K562 (cell line): Measurements from ENCODE around the gene KAZN. TPM values are rescaled to one million over a fixed set of nuclear protein-coding genes. Genes with fewer than 3 reads are reported as not detected.

ENCODE experiments used
- DPF2 ChIP-seq: fragments of 450-650 bp; IDR thresholded peaks from 2 replicates; pipeline ENCODE4 v1.6.1; 2016
- FOXK2 ChIP-seq, 2 experiments: fragments of 450-650 bp; IDR thresholded peaks in 1 of 2; conservative IDR thresholded peaks in 1 of 2; 2 replicates each; pipeline ENCODE4 v1.6.1; 2016; ENCODE audit warnings: low read depth in 2 of 2, mild to moderate bottlenecking in 1 of 2
- GABPB2 ChIP-seq: fragments of 250-450 bp; sonication (Bioruptor Pico); conservative IDR thresholded peaks from 2 replicates; pipeline ENCODE4 v1.5.1; 2021; ENCODE audit warnings: mild to moderate bottlenecking
- MBD2 ChIP-seq: sonication (generic); IDR thresholded peaks from 2 replicates; pipeline ENCODE4 v1.6.1; 2016; ENCODE audit warnings: low read depth, borderline replicate concordance
- POLR3A ChIP-seq: IDR thresholded peaks from 2 replicates; pipeline ENCODE4 v1.6.1; 2011; ENCODE audit warnings: borderline replicate concordance, mild to moderate bottlenecking, moderate library complexity; ENCODE audit not compliant: insufficient read length, insufficient read depth; ENCODE audit errors: extremely low read depth
- PRPF4 ChIP-seq: fragments of 200-400 bp; formaldehyde crosslinking; IDR thresholded peaks from one replicate; pipeline ENCODE4 v1.6.1; 2017; ENCODE audit warnings: low read length, low read depth, mild to moderate bottlenecking; ENCODE audit not compliant: insufficient read depth, poor library complexity, severe bottlenecking
- SRSF9 ChIP-seq: fragments of 200-400 bp; formaldehyde crosslinking; IDR thresholded peaks from 2 replicates; pipeline ENCODE4 v1.6.1; 2017; ENCODE audit warnings: low read depth, low read length, borderline replicate concordance
- ZNF3 ChIP-seq: fragments of 250-450 bp; sonication (Bioruptor Pico); IDR thresholded peaks from 2 replicates; pipeline ENCODE4 v1.5.0; 2021; ENCODE audit warnings: mild to moderate bottlenecking, moderate library complexity
- ZNF41 ChIP-seq: fragments of 250-450 bp; sonication (Bioruptor Pico); conservative IDR thresholded peaks from 2 replicates; pipeline ENCODE4 v1.4.0; 2020; ENCODE audit warnings: mild to moderate bottlenecking
- ZNF57 ChIP-seq: fragments of 450-650 bp; formaldehyde crosslinking; IDR thresholded peaks from 2 replicates; pipeline ENCODE4 v1.4.0; 2020; ENCODE audit warnings: mild to moderate bottlenecking, moderate library complexity
- ZNF668 ChIP-seq: fragments of 250-450 bp; sonication (Bioruptor Pico); IDR thresholded peaks from 2 replicates; pipeline ENCODE4 v1.8.0; 2022; ENCODE audit warnings: mild to moderate bottlenecking, inconsistent platforms
- ZNF696 ChIP-seq: fragments of 250-450 bp; sonication (Bioruptor Pico); conservative IDR thresholded peaks from 2 replicates; pipeline ENCODE4 v1.4.0; 2020; ENCODE audit warnings: mild to moderate bottlenecking, moderate library complexity
- ZSCAN29 ChIP-seq: fragments of 450-650 bp; IDR thresholded peaks from 2 replicates; pipeline ENCODE4 v1.6.1; 2017
- polyA plus RNA-seq, 8 experiments: library from polyadenylated mRNA; depleted of rRNA in 4 of 8; stranded (reverse) in 5 of 8; unstranded in 3 of 8; fragments of >200 nt; fragmentation: Nextera tagmentation in 2 of 8; fragmentation: Illumina TruSeq in 1 of 8; extraction: Ambion mirVana in 2 of 8; extraction: Trizol in 1 of 8; gene quantifications; 2 replicates each; pipeline versions ENCODE4 v1.2.1 to v1.2.3, GENCODE V29; 2011 to 2014; ENCODE audit warnings: inconsistent platforms in 1 of 8, missing spikeins in 1 of 8
- total RNA-seq, 7 experiments: library from RNA; depleted of rRNA in 6 of 7; stranded (reverse); fragments of >200 nt in 6 of 7; fragmentation: Illumina TruSeq in 2 of 7; extraction: Trizol in 2 of 7; gene quantifications; 2 replicates each; pipeline versions ENCODE4 v1.2.1 to v1.2.3, GENCODE V29; 2011 to 2021; ENCODE audit warnings: low replicate concordance in 1 of 7
- TF ChIP-seq, protein P1 (sequence below): fragments of 450-650 bp; IDR thresholded peaks from 2 replicates; pipeline ENCODE4 v1.6.1; 2016; ENCODE audit warnings: low read depth
- TF ChIP-seq, protein P2 (sequence below): fragments of 250-450 bp; sonication (Bioruptor Pico); IDR thresholded peaks from 2 replicates; pipeline ENCODE4 v1.4.0; 2020
- TF ChIP-seq, protein P3 (sequence below): fragments of 250-450 bp; sonication (Bioruptor Pico); IDR thresholded peaks from 2 replicates; pipeline ENCODE4 v1.8.0; 2021; ENCODE audit warnings: moderate library complexity, mild to moderate bottlenecking, inconsistent platforms

The KAZN gene
- total and polyA plus RNA-seq, 9 of the 15 experiments (the other 6 are each of a cell fraction or from before 2014, with no cell fraction given), result 2.1 to 21.6 (median 5.4) TPM

DNA sequence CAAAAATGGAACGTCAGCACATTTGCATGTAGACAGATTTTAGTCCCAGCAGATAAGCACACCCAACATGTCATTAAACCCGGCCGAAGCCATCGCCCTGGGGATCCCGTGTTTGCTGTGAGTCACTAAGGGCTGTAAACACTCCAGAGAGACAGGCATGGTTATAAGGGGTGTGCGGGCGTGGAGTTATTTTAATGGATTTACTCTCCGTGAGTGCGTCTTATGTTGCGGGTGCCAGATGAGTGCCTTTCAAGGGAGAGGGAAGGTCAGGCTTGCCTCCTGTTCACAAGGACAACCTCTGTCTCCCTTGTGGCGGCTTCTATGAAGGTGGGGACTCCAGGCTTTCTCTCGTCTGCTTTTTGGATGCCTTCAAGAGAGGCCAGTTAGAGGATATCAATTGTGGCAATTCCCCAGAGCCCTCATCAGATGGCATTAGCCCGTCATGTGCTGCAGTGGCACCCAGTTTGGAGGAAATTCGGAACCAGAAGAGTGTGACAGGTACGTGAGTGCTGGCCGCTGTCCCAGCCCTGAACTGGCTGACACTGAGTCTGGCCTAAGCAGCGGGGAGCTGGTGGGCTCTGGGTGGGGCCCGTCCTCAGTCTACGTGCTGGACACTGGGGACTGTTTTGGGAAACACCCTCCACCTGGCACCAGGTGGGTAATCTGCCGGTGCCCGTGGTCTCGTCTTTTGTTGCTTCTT lies 331.2 kb downstream of the KAZN start (continued):
- TF ChIP-seq, protein P1, sequence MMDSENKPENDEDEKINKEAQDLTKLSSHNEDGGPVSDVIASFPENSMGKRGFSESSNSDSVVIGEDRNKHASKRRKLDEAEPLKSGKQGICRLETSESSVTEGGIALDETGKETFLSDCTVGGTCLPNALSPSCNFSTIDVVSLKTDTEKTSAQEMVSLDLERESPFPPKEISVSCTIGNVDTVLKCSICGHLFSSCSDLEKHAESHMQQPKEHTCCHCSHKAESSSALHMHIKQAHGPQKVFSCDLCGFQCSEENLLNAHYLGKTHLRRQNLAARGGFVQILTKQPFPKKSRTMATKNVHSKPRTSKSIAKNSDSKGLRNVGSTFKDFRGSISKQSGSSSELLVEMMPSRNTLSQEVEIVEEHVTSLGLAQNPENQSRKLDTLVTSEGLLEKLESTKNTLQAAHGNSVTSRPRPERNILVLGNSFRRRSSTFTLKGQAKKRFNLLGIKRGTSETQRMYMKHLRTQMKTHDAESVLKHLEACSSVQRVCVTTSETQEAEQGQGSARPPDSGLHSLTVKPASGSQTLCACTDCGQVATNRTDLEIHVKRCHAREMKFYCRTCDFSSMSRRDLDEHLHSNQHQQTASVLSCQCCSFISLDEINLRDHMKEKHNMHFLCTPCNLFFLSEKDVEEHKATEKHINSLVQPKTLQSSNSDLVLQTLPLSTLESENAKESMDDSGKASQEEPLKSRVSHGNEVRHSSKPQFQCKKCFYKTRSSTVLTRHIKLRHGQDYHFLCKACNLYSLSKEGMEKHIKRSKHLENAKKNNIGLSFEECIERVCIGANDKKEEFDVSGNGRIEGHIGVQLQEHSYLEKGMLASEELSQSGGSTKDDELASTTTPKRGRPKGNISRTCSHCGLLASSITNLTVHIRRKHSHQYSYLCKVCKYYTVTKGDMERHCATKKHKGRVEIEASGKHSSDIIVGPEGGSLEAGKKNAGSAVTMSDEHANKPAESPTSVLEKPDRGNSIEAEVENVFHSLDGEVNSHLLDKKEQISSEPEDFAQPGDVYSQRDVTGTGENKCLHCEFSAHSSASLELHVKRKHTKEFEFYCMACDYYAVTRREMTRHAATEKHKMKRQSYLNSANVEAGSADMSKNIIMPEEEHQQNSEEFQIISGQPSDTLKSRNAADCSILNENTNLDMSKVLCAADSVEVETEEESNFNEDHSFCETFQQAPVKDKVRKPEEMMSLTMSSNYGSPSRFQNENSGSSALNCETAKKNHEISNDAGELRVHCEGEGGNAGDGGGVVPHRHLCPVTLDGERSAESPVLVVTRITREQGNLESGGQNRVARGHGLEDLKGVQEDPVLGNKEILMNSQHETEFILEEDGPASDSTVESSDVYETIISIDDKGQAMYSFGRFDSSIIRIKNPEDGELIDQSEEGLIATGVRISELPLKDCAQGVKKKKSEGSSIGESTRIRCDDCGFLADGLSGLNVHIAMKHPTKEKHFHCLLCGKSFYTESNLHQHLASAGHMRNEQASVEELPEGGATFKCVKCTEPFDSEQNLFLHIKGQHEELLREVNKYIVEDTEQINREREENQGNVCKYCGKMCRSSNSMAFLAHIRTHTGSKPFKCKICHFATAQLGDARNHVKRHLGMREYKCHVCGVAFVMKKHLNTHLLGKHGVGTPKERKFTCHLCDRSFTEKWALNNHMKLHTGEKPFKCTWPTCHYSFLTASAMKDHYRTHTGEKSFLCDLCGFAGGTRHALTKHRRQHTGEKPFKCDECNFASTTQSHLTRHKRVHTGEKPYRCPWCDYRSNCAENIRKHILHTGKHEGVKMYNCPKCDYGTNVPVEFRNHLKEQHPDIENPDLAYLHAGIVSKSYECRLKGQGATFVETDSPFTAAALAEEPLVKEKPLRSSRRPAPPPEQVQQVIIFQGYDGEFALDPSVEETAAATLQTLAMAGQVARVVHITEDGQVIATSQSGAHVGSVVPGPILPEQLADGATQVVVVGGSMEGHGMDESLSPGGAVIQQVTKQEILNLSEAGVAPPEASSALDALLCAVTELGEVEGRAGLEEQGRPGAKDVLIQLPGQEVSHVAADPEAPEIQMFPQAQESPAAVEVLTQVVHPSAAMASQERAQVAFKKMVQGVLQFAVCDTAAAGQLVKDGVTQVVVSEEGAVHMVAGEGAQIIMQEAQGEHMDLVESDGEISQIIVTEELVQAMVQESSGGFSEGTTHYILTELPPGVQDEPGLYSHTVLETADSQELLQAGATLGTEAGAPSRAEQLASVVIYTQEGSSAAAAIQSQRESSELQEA, result no peak
- TF ChIP-seq GABPB2 (CRISPR knock-in tag), result no peak
- no peak for TF ChIP-seq ZNF3 (CRISPR knock-in tag)
- TF ChIP-seq, protein P2, sequence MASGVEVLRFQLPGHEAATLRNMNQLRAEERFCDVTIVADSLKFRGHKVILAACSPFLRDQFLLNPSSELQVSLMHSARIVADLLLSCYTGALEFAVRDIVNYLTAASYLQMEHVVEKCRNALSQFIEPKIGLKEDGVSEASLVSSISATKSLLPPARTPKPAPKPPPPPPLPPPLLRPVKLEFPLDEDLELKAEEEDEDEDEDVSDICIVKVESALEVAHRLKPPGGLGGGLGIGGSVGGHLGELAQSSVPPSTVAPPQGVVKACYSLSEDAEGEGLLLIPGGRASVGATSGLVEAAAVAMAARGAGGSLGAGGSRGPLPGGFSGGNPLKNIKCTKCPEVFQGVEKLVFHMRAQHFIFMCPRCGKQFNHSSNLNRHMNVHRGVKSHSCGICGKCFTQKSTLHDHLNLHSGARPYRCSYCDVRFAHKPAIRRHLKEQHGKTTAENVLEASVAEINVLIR (CRISPR knock-in tag), result no peak
- no peak for TF ChIP-seq MBD2
- no peak for TF ChIP-seq PRPF4
- no peak for TF ChIP-seq SRSF9
- TF ChIP-seq DPF2, result peak; percentile 88
- no peak for TF ChIP-seq ZNF668 (CRISPR knock-in tag)
- TF ChIP-seq ZNF57, result no peak
- no peak for TF ChIP-seq ZNF696 (CRISPR knock-in tag)
- TF ChIP-seq ZNF41 (CRISPR knock-in tag), result no peak
- no peak for TF ChIP-seq ZSCAN29
- TF ChIP-seq FOXK2 (conservative IDR thresholded peaks at IDR 0.05 in 1 of 2, IDR thresholded peaks at IDR 0.05 in 1 of 2; ENCODE audit: low read depth in 2 of 2), result peak; percentile 97
- no peak for TF ChIP-seq POLR3A
- TF ChIP-seq, protein P3, sequence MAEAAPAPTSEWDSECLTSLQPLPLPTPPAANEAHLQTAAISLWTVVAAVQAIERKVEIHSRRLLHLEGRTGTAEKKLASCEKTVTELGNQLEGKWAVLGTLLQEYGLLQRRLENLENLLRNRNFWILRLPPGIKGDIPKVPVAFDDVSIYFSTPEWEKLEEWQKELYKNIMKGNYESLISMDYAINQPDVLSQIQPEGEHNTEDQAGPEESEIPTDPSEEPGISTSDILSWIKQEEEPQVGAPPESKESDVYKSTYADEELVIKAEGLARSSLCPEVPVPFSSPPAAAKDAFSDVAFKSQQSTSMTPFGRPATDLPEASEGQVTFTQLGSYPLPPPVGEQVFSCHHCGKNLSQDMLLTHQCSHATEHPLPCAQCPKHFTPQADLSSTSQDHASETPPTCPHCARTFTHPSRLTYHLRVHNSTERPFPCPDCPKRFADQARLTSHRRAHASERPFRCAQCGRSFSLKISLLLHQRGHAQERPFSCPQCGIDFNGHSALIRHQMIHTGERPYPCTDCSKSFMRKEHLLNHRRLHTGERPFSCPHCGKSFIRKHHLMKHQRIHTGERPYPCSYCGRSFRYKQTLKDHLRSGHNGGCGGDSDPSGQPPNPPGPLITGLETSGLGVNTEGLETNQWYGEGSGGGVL (CRISPR knock-in tag), result no peak
